Measurements from ENCODE around the gene PPP3CA. TPM values are rescaled to one million over a fixed set of nuclear protein-coding genes. Genes with fewer than 3 reads are reported as not detected.

Gene PPP3CA
- total RNA-seq, 1 donor from 2014 or later: 78.8 TPM

GRCh38 chr4:101078950-101079349, 268.4 kb downstream of the PPP3CA start:
- ChIA-PET POLR2A (interaction anchor here (0.7 kb wide), 1 partner anchor 645 kb away, joined by 4 read pairs; no protein-coding TSS in a partner anchor), CTCF (no interaction called here)
- peaks cover 79% of the 10 kb centered on the region for H3K36me3 Mint-ChIP-seq (ENCODE audit: low read depth)

GRCh38 chr4:101076032-101076431, 271.3 kb downstream of the PPP3CA start:
- Mint-ChIP-seq H3K27ac (no peak overlapping the region), H3K27me3 (no peaks in the 10 kb centered on the region), H3K4me1 (peaks cover 10% of the 10 kb centered on the region), H3K9me3 (no peaks in the 10 kb centered on the region), H3K4me3 (no peak overlapping the region), H3K36me3 (ENCODE audit: low read depth) (peaks cover 79% of the 10 kb centered on the region)
- POLR2A ChIA-PET: no interaction called here
- intact Hi-C loops (cut with micrococcal nuclease): no loop called here
- CTCF ChIA-PET: no interaction called here
- ATAC-seq (ENCODE audit: low read depth) (no peak), DNase-seq (no peak)
- TF ChIP-seq CTCF (IDR thresholded peaks at IDR 0.05): no peak

More at GRCh38 chr4:101078950-101079349, 268.4 kb downstream of the PPP3CA start:
- no peaks in the 10 kb centered on the region for H3K9me3 Mint-ChIP-seq
- H3K4me1 Mint-ChIP-seq: peaks cover 35% of the 10 kb centered on the region
- H3K27me3 Mint-ChIP-seq: no peaks in the 10 kb centered on the region
- ATAC-seq (ENCODE audit: low read depth) (no peak), DNase-seq (no peak)
- no peak overlapping the region for H3K4me3 Mint-ChIP-seq
- no peak overlapping the region for H3K27ac Mint-ChIP-seq
- no peak for TF ChIP-seq CTCF (IDR thresholded peaks at IDR 0.05)
- intact Hi-C loops (cut with micrococcal nuclease): loop anchor here (2.0 kb wide), 1 partner anchor 14 kb away; no protein-coding TSS in a partner anchor

- no peak overlapping the region for H3K4me3 Mint-ChIP-seq
- POLR2A ChIA-PET: no interaction called here
- no peak for ATAC-seq (ENCODE audit: low read depth)
- no peak for TF ChIP-seq CTCF (IDR thresholded peaks at IDR 0.05)
- CTCF ChIA-PET: no interaction called here
- intact Hi-C loops (cut with micrococcal nuclease): no loop called here
- no peaks in the 10 kb centered on the region for H3K27me3 Mint-ChIP-seq
- peaks cover 78% of the 10 kb centered on the region for H3K36me3 Mint-ChIP-seq (ENCODE audit: low read depth)
- no peak for DNase-seq
- H3K27ac Mint-ChIP-seq: no peak overlapping the region
- no peaks in the 10 kb centered on the region for H3K9me3 Mint-ChIP-seq
- H3K4me1 Mint-ChIP-seq: peaks cover 10% of the 10 kb centered on the region
Measured at GRCh38 chr4:101075536-101075935, 271.8 kb downstream of the PPP3CA start.

- H3K4me3 Mint-ChIP-seq: no peak overlapping the region
- H3K9me3 Mint-ChIP-seq: no peaks in the 10 kb centered on the region
- intact Hi-C loops (cut with micrococcal nuclease): no loop called here
- TF ChIP-seq CTCF (IDR thresholded peaks at IDR 0.05): no peak
- peaks cover 10% of the 10 kb centered on the region for H3K4me1 Mint-ChIP-seq
- CTCF ChIA-PET: no interaction called here
- peaks cover 75% of the 10 kb centered on the region for H3K36me3 Mint-ChIP-seq (ENCODE audit: low read depth)
- POLR2A ChIA-PET: no interaction called here
- no peak for ATAC-seq (ENCODE audit: low read depth)
- H3K27me3 Mint-ChIP-seq: no peaks in the 10 kb centered on the region
- no peak for DNase-seq
- H3K27ac Mint-ChIP-seq: no peak overlapping the region
Measured at GRCh38 chr4:101074326-101074725, 273.0 kb downstream of the PPP3CA start.

GRCh38 chr4:101071241-101071640, 276.1 kb downstream of the PPP3CA start:
- Mint-ChIP-seq H3K27ac (no peak overlapping the region), H3K36me3 (ENCODE audit: low read depth) (peaks cover 65% of the 10 kb centered on the region), H3K4me1 (peaks cover 10% of the 10 kb centered on the region), H3K4me3 (no peak overlapping the region), H3K9me3 (no peaks in the 10 kb centered on the region), H3K27me3 (no peaks in the 10 kb centered on the region)
- ATAC-seq (ENCODE audit: low read depth): no peak
- ChIA-PET CTCF (no interaction called here), POLR2A (no interaction called here)
- TF ChIP-seq CTCF (IDR thresholded peaks at IDR 0.05): no peak
- no peak for DNase-seq
- intact Hi-C loops (cut with micrococcal nuclease): no loop called here
